Measurements from ENCODE around the gene VPS37D. TPM values are rescaled to one million over a fixed set of nuclear protein-coding genes. Genes with fewer than 3 reads are reported as not detected.

Gene VPS37D
- total RNA-seq, 1 donor from 2014 or later = 17.2 TPM

DNA sequence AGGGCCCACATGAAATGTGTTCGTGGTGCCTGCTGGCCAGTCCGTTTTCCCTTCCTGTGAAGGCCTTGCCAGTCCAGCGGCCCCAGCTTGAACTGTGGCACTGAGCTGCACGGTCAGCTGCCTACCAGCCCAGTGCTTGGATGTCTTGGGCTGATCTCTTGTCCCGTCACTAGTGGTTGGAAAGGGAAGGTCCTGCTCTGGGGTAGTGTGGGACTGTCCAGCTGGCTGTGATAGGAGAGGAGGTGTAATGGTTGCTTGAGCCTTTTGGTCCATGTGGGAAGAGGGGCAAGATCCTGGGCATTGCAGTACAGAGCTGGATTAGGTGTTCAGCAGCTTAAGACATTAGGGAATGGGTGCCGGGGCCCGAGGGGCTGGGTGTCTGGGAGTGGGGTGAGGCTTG, 30.8 kb downstream of the VPS37D start:
- H3K27ac Mint-ChIP-seq (ENCODE audit: unreplicated experiment) = no peak overlapping the region
- TF ChIP-seq, protein P1, sequence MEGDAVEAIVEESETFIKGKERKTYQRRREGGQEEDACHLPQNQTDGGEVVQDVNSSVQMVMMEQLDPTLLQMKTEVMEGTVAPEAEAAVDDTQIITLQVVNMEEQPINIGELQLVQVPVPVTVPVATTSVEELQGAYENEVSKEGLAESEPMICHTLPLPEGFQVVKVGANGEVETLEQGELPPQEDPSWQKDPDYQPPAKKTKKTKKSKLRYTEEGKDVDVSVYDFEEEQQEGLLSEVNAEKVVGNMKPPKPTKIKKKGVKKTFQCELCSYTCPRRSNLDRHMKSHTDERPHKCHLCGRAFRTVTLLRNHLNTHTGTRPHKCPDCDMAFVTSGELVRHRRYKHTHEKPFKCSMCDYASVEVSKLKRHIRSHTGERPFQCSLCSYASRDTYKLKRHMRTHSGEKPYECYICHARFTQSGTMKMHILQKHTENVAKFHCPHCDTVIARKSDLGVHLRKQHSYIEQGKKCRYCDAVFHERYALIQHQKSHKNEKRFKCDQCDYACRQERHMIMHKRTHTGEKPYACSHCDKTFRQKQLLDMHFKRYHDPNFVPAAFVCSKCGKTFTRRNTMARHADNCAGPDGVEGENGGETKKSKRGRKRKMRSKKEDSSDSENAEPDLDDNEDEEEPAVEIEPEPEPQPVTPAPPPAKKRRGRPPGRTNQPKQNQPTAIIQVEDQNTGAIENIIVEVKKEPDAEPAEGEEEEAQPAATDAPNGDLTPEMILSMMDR (IDR thresholded peaks at IDR 0.05; ENCODE audit: partially characterized antibody, unreplicated experiment) = no peak
- DNase-seq = no peak

DNA sequence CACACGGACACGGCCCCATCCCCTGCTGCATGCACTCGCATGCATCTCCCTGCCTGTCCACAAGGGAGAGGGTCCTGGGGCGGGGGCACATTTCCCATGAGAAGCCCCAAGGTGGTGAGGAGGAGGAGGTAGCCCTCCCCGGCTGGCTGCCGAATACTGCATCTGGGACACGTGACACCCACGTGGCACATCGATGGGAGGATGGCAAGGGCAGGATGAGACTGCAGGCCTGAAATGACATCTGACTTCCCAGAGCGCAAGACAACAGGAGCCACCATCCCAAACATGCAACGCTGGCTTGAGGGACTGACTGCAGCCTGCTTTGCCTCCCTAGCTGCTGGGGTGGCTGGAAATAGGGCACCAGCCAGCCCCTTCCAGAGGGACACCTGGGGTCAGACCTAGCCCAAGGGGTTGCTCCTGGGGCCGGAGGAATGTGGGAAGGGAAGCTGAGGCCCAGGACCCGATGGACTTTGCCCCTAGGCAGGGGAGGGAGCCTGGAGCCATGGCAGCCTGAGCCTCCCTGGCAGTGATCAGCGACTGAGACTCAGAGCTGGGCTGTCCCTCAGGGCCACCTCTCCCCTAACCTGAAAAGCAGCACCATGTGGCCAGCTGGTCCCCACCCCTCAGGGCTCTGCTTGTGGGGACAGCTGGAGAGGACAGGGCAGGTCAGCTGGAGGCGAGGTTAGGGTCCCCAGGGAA, 31.9 kb downstream of the VPS37D start:
- TF ChIP-seq, protein P1 (IDR thresholded peaks at IDR 0.05; ENCODE audit: partially characterized antibody, unreplicated experiment) = no peak
- peaks cover 17% of the 10 kb centered on the region for H3K4me1 Mint-ChIP-seq (ENCODE audit: low read depth, unreplicated experiment)
- H3K27ac Mint-ChIP-seq (ENCODE audit: unreplicated experiment) = peak overlapping the region; percentile 8
- H3K4me3 Mint-ChIP-seq (ENCODE audit: unreplicated experiment) = no peak overlapping the region
- peak; percentile 56 for DNase-seq
- peaks cover 8% of the 10 kb centered on the region for H3K9me3 Mint-ChIP-seq (ENCODE audit: unreplicated experiment)
- peaks cover 6% of the 10 kb centered on the region for H3K27me3 Mint-ChIP-seq (ENCODE audit: unreplicated experiment)
- peaks cover 3% of the 10 kb centered on the region for H3K36me3 Mint-ChIP-seq (ENCODE audit: unreplicated experiment)

More for the DNA sequence above, 30.8 kb downstream of the VPS37D start:
- peaks cover 6% of the 10 kb centered on the region for H3K27me3 Mint-ChIP-seq (ENCODE audit: unreplicated experiment)
- H3K36me3 Mint-ChIP-seq (ENCODE audit: unreplicated experiment) = peaks cover 3% of the 10 kb centered on the region
- peaks cover 11% of the 10 kb centered on the region for H3K9me3 Mint-ChIP-seq (ENCODE audit: unreplicated experiment)
- peaks cover 14% of the 10 kb centered on the region for H3K4me1 Mint-ChIP-seq (ENCODE audit: low read depth, unreplicated experiment)
- no peak overlapping the region for H3K4me3 Mint-ChIP-seq (ENCODE audit: unreplicated experiment)

DNA sequence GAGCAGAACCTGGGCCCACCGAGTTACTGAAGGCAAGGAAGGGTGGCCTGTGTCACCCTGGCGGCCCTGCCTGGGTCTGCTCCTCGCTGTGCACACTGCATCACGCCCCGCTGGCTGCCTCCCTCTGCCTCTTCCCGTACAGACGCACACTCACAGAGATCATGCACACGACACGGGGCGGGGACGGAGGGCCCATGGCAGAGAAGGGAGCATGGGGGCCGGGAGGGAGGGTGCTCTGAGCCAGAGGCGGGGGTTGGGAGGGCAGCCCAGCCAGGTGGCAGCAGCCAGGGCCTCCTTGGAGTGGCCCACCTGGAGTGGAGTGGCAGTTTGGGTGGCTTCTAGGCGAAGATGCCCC, 32.4 kb downstream of the VPS37D start:
- H3K27ac Mint-ChIP-seq (ENCODE audit: unreplicated experiment) = peak overlapping the region; percentile 8
- peaks cover 3% of the 10 kb centered on the region for H3K36me3 Mint-ChIP-seq (ENCODE audit: unreplicated experiment)
- H3K4me1 Mint-ChIP-seq (ENCODE audit: low read depth, unreplicated experiment) = peaks cover 21% of the 10 kb centered on the region
- TF ChIP-seq, protein P1 (IDR thresholded peaks at IDR 0.05; ENCODE audit: partially characterized antibody, unreplicated experiment) = no peak
- no peak overlapping the region for H3K4me3 Mint-ChIP-seq (ENCODE audit: unreplicated experiment)
- H3K9me3 Mint-ChIP-seq (ENCODE audit: unreplicated experiment) = peaks cover 8% of the 10 kb centered on the region
- DNase-seq = no peak
- peaks cover 6% of the 10 kb centered on the region for H3K27me3 Mint-ChIP-seq (ENCODE audit: unreplicated experiment)

- peaks cover 8% of the 10 kb centered on the region for H3K9me3 Mint-ChIP-seq (ENCODE audit: unreplicated experiment)
- TF ChIP-seq, protein P1 (IDR thresholded peaks at IDR 0.05; ENCODE audit: partially characterized antibody, unreplicated experiment) = no peak
These were observed 33.0 kb downstream of the VPS37D start for GRCh38 chr7:73700581-73701134.

DNA sequence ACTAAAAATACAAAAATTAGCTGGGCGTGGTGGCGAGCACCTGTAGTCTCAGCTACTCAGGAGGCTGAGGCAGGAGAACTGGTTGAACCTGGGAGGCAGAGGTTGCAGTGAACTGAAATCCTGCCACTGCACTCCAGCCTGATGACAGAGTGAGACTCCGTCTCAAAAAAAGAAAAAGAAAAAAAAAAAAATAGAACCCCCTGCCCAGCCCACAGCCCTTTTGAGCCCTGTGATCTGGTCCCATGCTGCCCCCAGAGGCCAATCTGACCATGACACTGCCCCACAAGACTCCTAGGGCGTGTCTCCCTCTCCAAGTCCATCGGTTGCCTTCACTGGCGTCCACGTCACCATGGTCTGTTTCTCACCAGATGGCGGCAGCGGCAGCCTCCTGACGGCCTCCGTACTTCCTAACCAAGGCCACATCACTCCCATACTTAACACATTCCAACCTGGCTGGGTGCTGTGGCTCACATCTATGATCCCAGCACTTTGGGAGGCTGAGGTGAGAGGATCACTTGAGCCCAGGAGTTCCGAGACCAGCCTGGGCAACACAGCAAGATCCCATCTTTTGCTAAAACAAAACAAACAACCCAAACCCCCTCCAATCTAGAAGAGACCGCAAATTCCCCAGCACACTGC, 33.8 kb downstream of the VPS37D start:
- TF ChIP-seq, protein P1 (IDR thresholded peaks at IDR 0.05; ENCODE audit: partially characterized antibody, unreplicated experiment) = peak; percentile 77
- peaks cover 6% of the 10 kb centered on the region for H3K27me3 Mint-ChIP-seq (ENCODE audit: unreplicated experiment)
- H3K4me3 Mint-ChIP-seq (ENCODE audit: unreplicated experiment) = no peak overlapping the region
- peaks cover 8% of the 10 kb centered on the region for H3K9me3 Mint-ChIP-seq (ENCODE audit: unreplicated experiment)
- H3K27ac Mint-ChIP-seq (ENCODE audit: unreplicated experiment) = no peak overlapping the region
- peaks cover 26% of the 10 kb centered on the region for H3K4me1 Mint-ChIP-seq (ENCODE audit: low read depth, unreplicated experiment)
- no peaks in the 10 kb centered on the region for H3K36me3 Mint-ChIP-seq (ENCODE audit: unreplicated experiment)
- peak; percentile 78 for DNase-seq

More at GRCh38 chr7:73700581-73701134, 33.0 kb downstream of the VPS37D start:
- Mint-ChIP-seq H3K36me3 (ENCODE audit: unreplicated experiment) (peaks cover under 1% of the 10 kb centered on the region), H3K4me3 (ENCODE audit: unreplicated experiment) (no peak overlapping the region), H3K27ac (ENCODE audit: unreplicated experiment) (no peak overlapping the region), H3K27me3 (ENCODE audit: unreplicated experiment) (peaks cover 6% of the 10 kb centered on the region), H3K4me1 (ENCODE audit: low read depth, unreplicated experiment) (peaks cover 26% of the 10 kb centered on the region)
- no peak for DNase-seq
